Urinary bladder (tissue), 4 donors: ENCODE measurements around the gene ZNF830. TPM values are rescaled to one million over a fixed set of nuclear protein-coding genes. Genes with fewer than 3 reads are reported as not detected.
"Not testable (repeated sequence)": the region's sequence is repeated elsewhere in the genome, so short reads cannot be mapped to it uniquely, and the experiment has no call there.

ENCODE experiments used
- DNase-seq: peaks from one replicate; pipeline ENCODE4 v3.0.0-alpha.2; 2015; ENCODE audit errors: extremely low spot score
- H3K27ac ChIP-seq: one replicate; pipeline ENCODE4 v1.5.1; 2013; ENCODE audit warnings: low read depth, mild to moderate bottlenecking, moderate library complexity
- H3K36me3 ChIP-seq: one replicate; pipeline ENCODE4 v1.6.1; 2013; ENCODE audit warnings: mild to moderate bottlenecking, moderate library complexity; ENCODE audit not compliant: insufficient read depth
- H3K4me1 ChIP-seq: one replicate; pipeline ENCODE4 v1.6.1; 2013; ENCODE audit warnings: mild to moderate bottlenecking, moderate library complexity; ENCODE audit not compliant: insufficient read depth
- H3K4me3 ChIP-seq: one replicate; pipeline ENCODE4 v1.5.1; 2013; ENCODE audit warnings: low read depth, low read length
- WGBS: extraction: QIAGEN DNeasy Blood & Tissue Kit; methylation state at CpG from one replicate; pipeline ENCODE4 v1.1.7; 2013; 5-methylcytosine and 5-hydroxymethylcytosine counted together
- polyA plus RNA-seq: library from polyadenylated mRNA; stranded (reverse); fragments of 200-250 nt; gene quantifications from one replicate; pipeline ENCODE4 v1.2.3, GENCODE V29; 2013
- total RNA-seq: library from RNA; depleted of rRNA; stranded (reverse); fragments of >200 nt; gene quantifications from one replicate; pipeline ENCODE4 v1.2.3, GENCODE V29; 2014
- donor health status: healthy with polysubstance abuse.
- donor health status: healthy.

ZNF830 gene
- total and polyA plus RNA-seq, 2 donors, result 12.0 to 14.8 TPM

DNA sequence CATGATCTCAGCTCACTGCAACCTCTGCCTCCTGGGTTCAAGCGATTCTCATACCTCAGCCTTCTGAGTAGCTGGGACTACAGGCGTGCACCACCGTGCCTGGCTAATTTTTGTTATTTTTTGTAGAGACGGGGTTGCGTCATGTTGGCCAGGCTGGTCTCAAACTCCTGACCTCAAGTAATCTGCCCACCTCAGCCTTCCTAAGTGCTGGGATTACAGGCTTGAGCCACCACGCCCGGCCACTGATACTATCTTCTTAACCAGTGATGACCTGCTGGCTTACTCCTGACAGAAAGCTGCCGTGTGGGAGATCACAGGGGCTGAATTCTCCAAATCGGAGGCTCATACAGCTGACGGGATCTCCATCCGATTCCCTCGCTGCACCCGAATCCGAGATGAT lies 39.6 kb downstream of the ZNF830 start:
- not testable (repeated sequence) for H3K4me3 ChIP-seq, H3K36me3 ChIP-seq, H3K27ac ChIP-seq, DNase-seq, H3K4me1 ChIP-seq
- 69% methylated on average over 14 of the region's 14 CpGs for WGBS

DNA sequence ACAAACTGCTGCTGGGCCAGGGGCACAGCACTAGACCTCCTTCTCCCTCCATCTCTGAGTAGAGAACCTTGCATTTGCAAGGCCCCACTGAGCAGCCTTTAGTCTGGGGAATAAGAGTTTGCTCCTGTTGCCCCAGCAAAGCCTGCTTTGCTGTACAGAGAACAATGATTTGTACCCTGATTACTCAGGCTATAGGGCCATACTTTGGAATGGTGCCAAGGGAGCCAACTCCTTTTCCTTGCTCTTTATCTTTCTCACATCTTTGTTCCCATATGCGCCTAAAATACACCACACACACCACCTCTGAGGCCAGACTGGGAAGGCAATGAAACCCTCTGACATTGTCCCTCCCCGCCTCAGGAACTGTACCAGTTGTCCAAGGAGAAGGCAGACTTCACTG lies 40.2 kb downstream of the ZNF830 start:
- H3K4me1 ChIP-seq, result no peaks in the 10 kb centered on the region
- 68% methylated on average over 2 of the region's 2 CpGs for WGBS
- H3K27ac ChIP-seq, result no peak overlapping the region
- no peak overlapping the region for H3K4me3 ChIP-seq
- no peak for DNase-seq
- no peaks in the 10 kb centered on the region for H3K36me3 ChIP-seq

GRCh38 chr17:35002876-35003551 lies 41.7 kb downstream of the ZNF830 start:
- no peak for DNase-seq
- Histone ChIP-seq H3K4me1 (no peaks in the 10 kb centered on the region), H3K4me3 (no peak overlapping the region), H3K27ac (no peak overlapping the region), H3K36me3 (no peaks in the 10 kb centered on the region)
- 63% methylated on average over 15 of the region's 15 CpGs for WGBS

- H3K36me3 ChIP-seq, result no peaks in the 10 kb centered on the region
- no peak for DNase-seq
- H3K27ac ChIP-seq, result no peak overlapping the region
- WGBS, result 92% methylated on average over 4 of the region's 4 CpGs
- no peaks in the 10 kb centered on the region for H3K4me1 ChIP-seq
- no peak overlapping the region for H3K4me3 ChIP-seq
Measured at GRCh38 chr17:35003778-35004177, 42.4 kb downstream of the ZNF830 start.

GRCh38 chr17:35006345-35006744 lies 45.0 kb downstream of the ZNF830 start:
- no peak for DNase-seq
- Histone ChIP-seq H3K36me3 (no peaks in the 10 kb centered on the region), H3K4me3 (no peak overlapping the region), H3K4me1 (no peaks in the 10 kb centered on the region), H3K27ac (no peak overlapping the region)
- 91% methylated on average over 4 of the region's 4 CpGs for WGBS

DNA sequence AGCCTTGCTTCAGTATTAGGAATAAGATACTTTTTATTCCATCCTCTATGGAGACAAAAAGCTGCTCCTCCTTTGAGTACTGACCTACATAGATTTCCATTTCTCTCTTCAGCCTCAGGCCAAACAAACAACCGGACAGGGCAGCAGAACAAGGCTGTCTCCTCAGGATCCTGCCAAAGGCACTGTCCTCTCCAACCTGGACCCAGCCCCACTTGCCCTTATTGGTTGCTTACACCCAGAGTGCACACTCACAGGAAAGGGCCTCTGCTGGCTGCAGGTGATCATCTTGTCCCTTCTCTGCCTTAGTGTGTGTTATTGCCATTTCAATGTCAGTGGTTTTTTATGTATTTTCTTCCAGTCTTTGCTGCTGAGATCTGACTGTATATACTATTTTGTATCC lies 45.6 kb downstream of the ZNF830 start:
- no peak overlapping the region for H3K27ac ChIP-seq
- H3K36me3 ChIP-seq, result no peaks in the 10 kb centered on the region
- WGBS, result 88% methylated on average over 1 of the region's 1 CpG

DNA sequence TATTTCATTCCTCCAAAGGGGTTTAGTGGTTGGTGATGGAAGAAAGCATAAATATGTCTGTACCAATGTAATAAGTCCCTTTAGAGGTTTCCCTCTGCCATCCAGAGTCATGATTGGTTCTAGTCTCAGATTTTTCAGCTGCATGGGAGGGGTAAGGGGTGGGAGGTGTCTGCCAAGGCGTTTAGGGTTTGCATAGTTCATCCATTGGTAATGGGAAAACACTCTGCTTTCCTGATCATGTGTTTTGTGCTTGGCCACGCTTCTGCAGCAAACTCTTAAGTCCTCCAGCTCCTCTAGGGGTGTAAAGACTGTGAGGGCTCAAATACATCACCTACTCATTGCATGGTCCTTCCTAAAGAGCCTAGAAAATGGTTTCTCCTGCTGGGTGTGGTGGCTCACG lies 48.8 kb downstream of the ZNF830 start:
- Histone ChIP-seq H3K36me3 (no peaks in the 10 kb centered on the region), H3K4me1 (no peaks in the 10 kb centered on the region), H3K27ac (no peak overlapping the region), H3K4me3 (no peak overlapping the region)
- no peak for DNase-seq
- 80% methylated on average over 3 of the region's 3 CpGs for WGBS

More for the DNA sequence above, 45.6 kb downstream of the ZNF830 start:
- Histone ChIP-seq H3K4me3 (no peak overlapping the region), H3K4me1 (no peaks in the 10 kb centered on the region)
- no peak for DNase-seq

GRCh38 chr17:35011671-35012216 lies 50.4 kb downstream of the ZNF830 start:
- Histone ChIP-seq H3K27ac (no peak overlapping the region), H3K36me3 (no peaks in the 10 kb centered on the region), H3K4me1 (no peaks in the 10 kb centered on the region), H3K4me3 (no peak overlapping the region)
- no peak for DNase-seq
- WGBS, result 62% methylated on average over 5 of the region's 5 CpGs

Other genes starting within 250 kb of the ZNF830 start
- gene CCT6B, start 80 bp upstream of the ZNF830 start, total RNA-seq, result 8.3 TPM
- gene CCT6B, start 80 bp upstream of the ZNF830 start, polyA plus RNA-seq, result 1.5 TPM
- 28.4 TPM for gene LIG3, start 19.0 kb downstream of the ZNF830 start, total RNA-seq
- gene LIG3, start 19.0 kb downstream of the ZNF830 start, polyA plus RNA-seq, result 16.2 TPM
- gene RFFL, start 102.2 kb downstream of the ZNF830 start, total RNA-seq, result 9.7 TPM
- gene RFFL, start 102.2 kb downstream of the ZNF830 start, polyA plus RNA-seq, result 17.9 TPM
- 6.4 TPM for gene RAD51D, start 158.3 kb downstream of the ZNF830 start, total RNA-seq
- 12.0 TPM for gene RAD51D, start 158.3 kb downstream of the ZNF830 start, polyA plus RNA-seq
- not detected for gene FNDC8, start 160.1 kb downstream of the ZNF830 start, total RNA-seq
- gene FNDC8, start 160.1 kb downstream of the ZNF830 start, polyA plus RNA-seq, result 0.05 TPM
- gene NLE1, start 180.8 kb downstream of the ZNF830 start, total RNA-seq, result 11.7 TPM
- gene NLE1, start 180.8 kb downstream of the ZNF830 start, polyA plus RNA-seq, result 12.2 TPM
- gene UNC45B, start 186.3 kb downstream of the ZNF830 start, total RNA-seq, result 4.5 TPM
- 0.03 TPM for gene UNC45B, start 186.3 kb downstream of the ZNF830 start, polyA plus RNA-seq
- gene SLC35G3, start 232.9 kb downstream of the ZNF830 start, total RNA-seq, result not detected
- not detected for gene SLC35G3, start 232.9 kb downstream of the ZNF830 start, polyA plus RNA-seq